HG02884 (cell line): ENCODE results near the gene ATF1.
"Not testable (repeated sequence)": the region's sequence is repeated elsewhere in the genome, so short reads cannot be mapped to it uniquely, and the experiment has no call there.

ENCODE experiments used
- ATAC-seq: cut with Tn5 transposase; IDR thresholded peaks from one replicate; pipeline ENCODE4 v1.9.1; 2021; ENCODE audit warnings: mild to moderate bottlenecking, moderate library complexity; ENCODE audit not compliant: unreplicated experiment

Gene ATF1

GRCh38 chr12:50790081-50790480, 26.2 kb downstream of the ATF1 start:
- no peak for ATAC-seq

GRCh38 chr12:50799908-50800307, 36.0 kb downstream of the ATF1 start:
- no peak for ATAC-seq

- no peak for ATAC-seq
These were observed 39.5 kb downstream of the ATF1 start for GRCh38 chr12:50803230-50803875.

GRCh38 chr12:50806176-50806575, 42.3 kb downstream of the ATF1 start:
- ATAC-seq, result no peak

GRCh38 chr12:50809131-50809530, 45.2 kb downstream of the ATF1 start:
- ATAC-seq, result not testable (repeated sequence)

GRCh38 chr12:50814921-50815320, 51.0 kb downstream of the ATF1 start:
- not testable (repeated sequence) for ATAC-seq

- no peak for ATAC-seq
These were observed 56.3 kb downstream of the ATF1 start for GRCh38 chr12:50820177-50820576.

- ATAC-seq, result no peak
These were observed 58.2 kb downstream of the ATF1 start for GRCh38 chr12:50822082-50822481.

GRCh38 chr12:50823724-50824123, 59.8 kb downstream of the ATF1 start:
- ATAC-seq, result not testable (repeated sequence)

GRCh38 chr12:50824914-50825313, 61.0 kb downstream of the ATF1 start:
- ATAC-seq, result no peak

- ATAC-seq, result no peak
These were observed 61.5 kb downstream of the ATF1 start for GRCh38 chr12:50825372-50825838.

- ATAC-seq, result no peak
These were observed 64.2 kb downstream of the ATF1 start for GRCh38 chr12:50828121-50828520.

GRCh38 chr12:50828886-50829285, 65.0 kb downstream of the ATF1 start:
- ATAC-seq, result no peak

- ATAC-seq, result not testable (repeated sequence)
These were observed 69.9 kb downstream of the ATF1 start for GRCh38 chr12:50833801-50834200.

GRCh38 chr12:50839042-50839441, 75.1 kb downstream of the ATF1 start:
- ATAC-seq, result no peak

- ATAC-seq, result no peak
These were observed 77.0 kb downstream of the ATF1 start for GRCh38 chr12:50840809-50841487.

GRCh38 chr12:50841716-50842531, 78.0 kb downstream of the ATF1 start:
- no peak for ATAC-seq

GRCh38 chr12:50842637-50843493, 79.0 kb downstream of the ATF1 start, which contains the start of gene TMPRSS12:
Gene TMPRSS12 (plus strand): TSS chr12:50842926. CDS start chr12:50842965, 39 bp downstream.
- no peak for ATAC-seq

- ATAC-seq, result no peak
These were observed 81.2 kb downstream of the ATF1 start for GRCh38 chr12:50845021-50845647.

- ATAC-seq, result no peak
These were observed 85.1 kb downstream of the ATF1 start for GRCh38 chr12:50848963-50849362.
